ENCODE data around the gene DQX1. TPM values are rescaled to one million over a fixed set of nuclear protein-coding genes. Genes with fewer than 3 reads are reported as not detected.
A peak's percentile ranks its signal among the peaks of the same experiment; 100 is the strongest.

Gene DQX1
- total and polyA plus RNA-seq, 4 donors: 0.05 to 1.0 (median 0.08) TPM; not detected in 1

- no peak for TF ChIP-seq TAF1 (conservative IDR thresholded peaks at IDR 0.05)
- no peak for TF ChIP-seq JUND (IDR thresholded peaks at IDR 0.05)
- TF ChIP-seq SP1 (IDR thresholded peaks at IDR 0.05): no peak
- no peak for TF ChIP-seq EGR1 (IDR thresholded peaks at IDR 0.05; ENCODE audit: low read depth in 2 of 2)
- TF ChIP-seq RXRA (IDR thresholded peaks at IDR 0.05): no peak
- TF ChIP-seq FOXA1 (IDR thresholded peaks at IDR 0.05): no peak
- TF ChIP-seq NR2F2 (IDR thresholded peaks at IDR 0.05): no peak
- TF ChIP-seq HNF4A (conservative IDR thresholded peaks at IDR 0.05): no peak
- no peak for TF ChIP-seq REST (IDR thresholded peaks at IDR 0.05)
- TF ChIP-seq FOXA2 (IDR thresholded peaks at IDR 0.05): peak; percentile 37
- TF ChIP-seq RAD21 (IDR thresholded peaks at IDR 0.05): peak; percentile 87 to 89
- TF ChIP-seq GABPA (IDR thresholded peaks at IDR 0.05 in 1 of 2, conservative IDR thresholded peaks at IDR 0.05 in 1 of 2): peak in 1 of 2 donors; percentile 16
- TF ChIP-seq, protein P1, sequence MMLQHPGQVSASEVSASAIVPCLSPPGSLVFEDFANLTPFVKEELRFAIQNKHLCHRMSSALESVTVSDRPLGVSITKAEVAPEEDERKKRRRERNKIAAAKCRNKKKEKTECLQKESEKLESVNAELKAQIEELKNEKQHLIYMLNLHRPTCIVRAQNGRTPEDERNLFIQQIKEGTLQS (IDR thresholded peaks at IDR 0.05): no peak
- no peak for TF ChIP-seq ZBTB33 (IDR thresholded peaks at IDR 0.05)
- TF ChIP-seq CTCF (IDR thresholded peaks at IDR 0.05; ENCODE audit: low read depth, low read length, missing input control): peak; percentile 50
- TF ChIP-seq YY1 (IDR thresholded peaks at IDR 0.05): no peak
- TF ChIP-seq, protein P2, sequence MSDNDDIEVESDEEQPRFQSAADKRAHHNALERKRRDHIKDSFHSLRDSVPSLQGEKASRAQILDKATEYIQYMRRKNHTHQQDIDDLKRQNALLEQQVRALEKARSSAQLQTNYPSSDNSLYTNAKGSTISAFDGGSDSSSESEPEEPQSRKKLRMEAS (IDR thresholded peaks at IDR 0.05): no peak
- TF ChIP-seq HNF4G (IDR thresholded peaks at IDR 0.05): no peak
- Histone ChIP-seq H3K36me3 (ENCODE audit: control insufficient read depth in 4 of 4, insufficient read depth in 3 of 4, low read depth in 1 of 4, low read length in 3 of 4) (peaks cover under 1 to 10% (median 3%) of the 10 kb centered on the region in 4 donors), H3K9ac (ENCODE audit: low read depth in 1 of 2, low read length in 2 of 2) (no peak overlapping the region), H3K4me1 (ENCODE audit: control insufficient read depth in 4 of 4, insufficient read depth in 4 of 4, low read length in 3 of 4) (peaks cover 8 to 26% (median 19%) of the 10 kb centered on the region in 4 donors), H3K4me3 (ENCODE audit: low read depth in 1 of 3, low read length in 3 of 3) (no peak overlapping the region), H3K27ac (ENCODE audit: low read depth in 1 of 2, low read length in 2 of 2) (no peak overlapping the region), H3K27me3 (ENCODE audit: control insufficient read depth in 4 of 4, insufficient read depth in 4 of 4, low read length in 3 of 4) (no peaks in the 10 kb centered on the region), H3K9me3 (ENCODE audit: control insufficient read depth in 4 of 4, low read length in 3 of 4) (no peaks in the 10 kb centered on the region)
- DNase-seq (ENCODE audit: low spot score): no peak
These were observed 6.2 kb upstream of the DQX1 start for GRCh38 chr2:74532222-74532621.

Data from liver (tissue), 9 donors.